ENCODE results near the gene PXMP2.
"Not testable (repeated sequence)": the region's sequence is repeated elsewhere in the genome, so short reads cannot be mapped to it uniquely, and the experiment has no call there.

PXMP2 gene

GRCh38 chr12:132747896-132748295 is 60.5 kb downstream of the PXMP2 start:
- no peak for TF ChIP-seq CTCF (IDR thresholded peaks at IDR 0.05; ENCODE audit: insufficient read depth, missing control alignments)
- FAIRE-seq (no peak), DNase-seq (ENCODE audit: insufficient read length, low spot score) (no peak)

GRCh38 chr12:132748319-132748718 is 60.9 kb downstream of the PXMP2 start:
- TF ChIP-seq CTCF (IDR thresholded peaks at IDR 0.05; ENCODE audit: insufficient read depth, missing control alignments): no peak
- no peak for FAIRE-seq

GRCh38 chr12:132753670-132754069 is 66.3 kb downstream of the PXMP2 start:
- DNase-seq (ENCODE audit: insufficient read length, low spot score); FAIRE-seq: not testable (repeated sequence)

More at GRCh38 chr12:132748319-132748718, 60.9 kb downstream of the PXMP2 start:
- DNase-seq (ENCODE audit: insufficient read length, low spot score): no peak

- FAIRE-seq (no peak), DNase-seq (ENCODE audit: insufficient read length, low spot score) (no peak)
- no peak for TF ChIP-seq CTCF (IDR thresholded peaks at IDR 0.05; ENCODE audit: insufficient read depth, missing control alignments)
Observed at GRCh38 chr12:132754160-132754932, 67.0 kb downstream of the PXMP2 start.

Data from D721Med (cell line).